Stimulated activated CD8-positive, alpha-beta memory T cell treated with anti-CD3 and anti-CD28 coated beads, Interleukin-7, amount 100 ng/mL, for 48 hours (primary cell): ENCODE results near the gene ATP10A.

Experiments
- DNase-seq, 2 donors: peaks; one replicate each; pipeline ENCODE4 v3.0.0-alpha.2; 2020; ENCODE audit warnings: low read depth in 1 of 2; ENCODE audit errors: extremely low read depth in 1 of 2

The ATP10A gene

GRCh38 chr15:25730918-25731317, 132.2 kb downstream of the ATP10A start:
- DNase-seq, result no peak

GRCh38 chr15:25728816-25729215, 134.3 kb downstream of the ATP10A start:
- no peak for DNase-seq

GRCh38 chr15:25727867-25728600, 135.1 kb downstream of the ATP10A start:
- no peak for DNase-seq

DNA sequence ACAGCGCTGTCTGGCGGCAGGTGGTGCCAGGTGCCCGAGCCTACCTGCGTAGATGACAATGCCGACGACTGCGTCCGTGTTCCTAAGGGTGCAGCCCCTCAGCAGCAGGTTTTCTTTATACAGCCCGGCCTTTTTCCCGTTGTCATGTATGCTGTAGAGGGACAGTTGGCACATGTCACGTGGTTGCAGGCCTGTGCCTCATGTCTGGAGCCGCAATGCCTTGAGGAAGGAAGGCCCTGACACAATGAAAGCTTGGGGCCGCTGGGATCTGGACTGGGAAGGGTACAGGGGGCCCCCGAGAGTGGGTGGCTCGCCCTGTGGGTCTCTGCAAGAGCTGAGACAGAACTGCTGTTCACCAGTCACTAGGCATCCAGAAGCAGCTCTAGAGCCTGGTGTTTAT, 136.0 kb downstream of the ATP10A start:
- no peak for DNase-seq

DNA sequence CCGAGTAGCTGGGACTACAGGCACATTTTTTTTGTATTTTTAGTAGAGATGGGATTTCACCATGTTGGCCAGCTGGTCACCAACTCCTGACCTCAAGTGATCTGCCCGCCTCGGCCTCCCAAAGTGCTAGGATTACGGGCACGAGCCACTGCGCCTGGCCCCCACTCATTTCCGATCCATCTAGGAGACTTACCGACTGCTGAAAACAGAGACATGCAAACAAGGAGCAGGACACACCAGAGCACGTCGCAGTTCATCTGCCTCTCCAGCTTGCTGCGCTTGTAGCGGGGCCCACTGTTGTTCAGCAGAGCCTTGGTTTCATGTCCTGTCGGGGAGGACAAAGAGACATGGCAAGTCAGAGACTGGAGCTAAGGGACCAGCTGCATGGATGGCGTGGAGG, 137.4 kb downstream of the ATP10A start:
- no peak for DNase-seq

- no peak for DNase-seq
These were observed 138.2 kb downstream of the ATP10A start for GRCh38 chr15:25724899-25725298.

GRCh38 chr15:25721605-25721955, 141.5 kb downstream of the ATP10A start:
- no peak for DNase-seq

GRCh38 chr15:25719101-25719985, 143.8 kb downstream of the ATP10A start:
- DNase-seq, result no peak

DNA sequence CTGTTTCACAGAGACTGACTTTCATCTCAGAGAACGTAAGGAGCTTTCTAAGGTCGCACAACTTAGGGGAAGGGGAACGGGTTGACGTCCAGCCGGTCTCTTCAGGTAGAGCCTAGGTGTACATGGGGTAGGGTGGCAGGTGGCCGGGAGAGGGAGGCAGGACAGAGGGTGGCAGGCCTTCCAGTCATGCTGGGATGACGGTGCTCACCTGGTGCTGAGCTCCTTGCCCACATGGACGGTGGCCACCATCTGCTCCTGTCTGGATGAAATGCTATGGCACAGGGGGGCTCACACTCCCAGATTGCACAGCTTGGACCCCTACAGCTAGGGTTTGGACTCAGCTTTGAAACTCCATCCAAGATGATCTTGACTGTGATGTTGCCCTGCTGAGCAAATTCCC, 144.5 kb downstream of the ATP10A start:
- DNase-seq, result no peak

DNA sequence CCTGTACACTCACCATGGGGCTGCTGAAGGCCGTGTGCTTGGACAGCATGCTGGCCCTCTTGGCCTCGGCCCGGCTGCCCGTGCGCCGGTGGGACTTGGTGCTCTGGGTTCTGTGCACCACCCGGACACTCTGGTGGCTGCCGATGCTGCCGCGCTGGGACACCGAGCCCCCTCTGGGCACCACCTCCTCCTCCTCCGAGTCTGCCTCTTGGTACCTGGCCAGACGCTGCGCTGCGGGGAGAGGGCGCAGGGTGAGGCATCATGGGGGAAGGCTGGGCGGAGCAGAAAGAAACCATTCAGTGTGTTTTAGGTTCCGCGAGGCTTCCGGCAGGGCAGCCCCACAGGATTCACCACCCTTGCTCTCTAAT, 145.0 kb downstream of the ATP10A start:
- no peak for DNase-seq

GRCh38 chr15:25717457-25718168, 145.5 kb downstream of the ATP10A start:
- no peak for DNase-seq

GRCh38 chr15:25717127-25717456, 146.0 kb downstream of the ATP10A start:
- no peak for DNase-seq

DNA sequence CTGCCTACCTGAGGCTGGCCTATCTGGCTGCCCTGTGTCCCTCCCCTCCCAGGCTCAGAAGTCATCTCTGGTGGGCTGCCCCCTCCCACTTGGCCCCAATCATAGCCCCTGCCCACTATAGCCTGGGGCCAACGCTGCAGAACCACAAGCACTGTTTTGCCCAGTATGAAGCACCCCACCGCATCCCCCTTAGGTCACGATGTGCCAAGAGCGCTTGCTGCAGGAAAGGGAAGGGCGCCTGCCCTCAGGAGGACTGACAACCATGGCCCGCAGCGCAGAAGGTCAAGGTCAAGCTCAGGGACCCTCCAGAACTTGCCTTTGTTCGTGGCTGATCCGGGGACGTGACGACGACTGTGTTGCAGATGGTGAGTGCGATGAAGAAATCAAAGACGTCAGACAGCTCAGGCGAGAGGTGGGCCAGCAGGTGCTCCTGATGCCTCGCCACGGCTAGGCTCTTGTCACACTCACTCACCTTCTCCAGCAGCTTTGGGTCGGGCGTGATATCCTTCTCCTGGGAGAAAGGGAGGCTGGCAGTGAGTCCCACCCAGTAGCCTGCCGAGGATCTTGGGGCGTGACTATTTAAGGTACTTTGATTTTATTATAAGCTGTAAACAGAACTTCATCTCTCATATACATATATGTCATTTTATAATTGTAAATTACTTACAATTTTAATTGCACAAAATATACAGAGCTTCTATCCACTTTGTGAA, 146.6 kb downstream of the ATP10A start:
- DNase-seq, result no peak

DNA sequence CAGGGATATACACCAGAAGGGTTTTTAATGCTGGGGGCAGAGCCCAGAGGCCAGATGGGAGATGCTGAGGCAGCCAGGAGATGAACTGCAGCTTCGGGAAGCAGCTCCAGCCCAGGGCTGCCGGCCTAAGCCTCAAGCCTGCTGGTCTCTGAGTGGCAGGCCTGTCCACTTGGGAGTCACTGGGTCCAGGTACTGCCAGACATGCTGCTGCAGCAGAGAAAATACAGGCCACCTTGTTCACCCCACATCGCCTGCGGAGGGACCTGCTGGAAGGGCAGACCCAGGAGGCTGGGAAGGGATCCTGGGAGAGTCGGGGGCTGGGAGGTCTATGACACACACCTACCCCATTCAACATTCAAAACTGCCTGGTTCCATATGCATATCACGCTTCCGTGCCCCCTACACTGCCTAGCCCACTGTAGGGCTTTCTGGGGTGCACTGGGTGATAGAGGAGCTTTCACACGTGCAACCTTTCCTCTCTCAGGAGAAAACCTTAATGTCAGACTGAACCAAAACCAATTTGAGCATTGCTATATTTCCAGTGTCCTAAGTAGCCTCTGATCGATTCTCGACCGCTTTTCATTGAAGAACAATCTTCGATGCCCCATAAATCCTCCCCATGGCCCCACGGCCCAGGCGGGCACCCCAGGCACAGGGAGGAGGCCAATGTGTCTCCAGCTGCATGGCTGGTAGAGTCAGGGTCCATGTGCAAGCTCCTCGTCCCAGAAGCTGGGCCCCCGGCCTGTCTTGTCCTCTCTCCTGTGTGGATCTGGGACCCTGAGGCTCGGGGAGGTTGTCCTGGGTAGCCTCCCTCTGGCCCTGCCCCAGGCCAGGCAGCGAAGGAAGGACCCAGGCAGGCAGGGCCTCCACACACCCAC, 147.4 kb downstream of the ATP10A start:
- DNase-seq, result no peak

GRCh38 chr15:25714538-25714840, 148.6 kb downstream of the ATP10A start:
- no peak for DNase-seq

- DNase-seq, result no peak
These were observed 149.2 kb downstream of the ATP10A start for GRCh38 chr15:25713736-25714537.

- no peak for DNase-seq
These were observed 150.2 kb downstream of the ATP10A start for GRCh38 chr15:25712961-25713355.

- DNase-seq, result no peak
These were observed 150.8 kb downstream of the ATP10A start for GRCh38 chr15:25712192-25712960.

- DNase-seq, result no peak
These were observed 151.4 kb downstream of the ATP10A start for GRCh38 chr15:25711691-25712090.
